ENCODE measurements around the gene MAGEB5. TPM values are rescaled to one million over a fixed set of nuclear protein-coding genes. Genes with fewer than 3 reads are reported as not detected.

Gene MAGEB5
- polyA plus RNA-seq, 1 of the 3 experiments (the other 2 are of a cell fraction) = not detected

- no peaks in the 10 kb centered on the region for H3K27me3 ChIP-seq (ENCODE audit: insufficient read depth)
- H3F3A ChIP-seq (replicated peaks; ENCODE audit: insufficient read depth) = no peaks in the 10 kb centered on the region
- POLR2A ChIA-PET = no interaction called here
- CTCF ChIA-PET = no interaction called here
- H3K9me3 ChIP-seq = no peaks in the 10 kb centered on the region
- H3K36me3 ChIP-seq (replicated peaks in 1 of 2; ENCODE audit: control insufficient read depth in 1 of 2, insufficient read depth in 2 of 2, low read length in 1 of 2) = no peaks in the 10 kb centered on the region
- no peak overlapping the region for H3K4me2 ChIP-seq
- H3K27ac ChIP-seq (ENCODE audit: low read depth in 2 of 2, low read length in 1 of 2) = no peak overlapping the region
- no peaks in the 10 kb centered on the region for H3K4me1 ChIP-seq (ENCODE audit: control insufficient read depth in 1 of 2, insufficient read depth in 2 of 2, low read depth in 1 of 2, low read length in 1 of 2)
- H3K4me3 ChIP-seq (ENCODE audit: low read depth in 2 of 2, low read length in 1 of 2) = no peak overlapping the region
- H4K20me1 ChIP-seq (ENCODE audit: insufficient read depth) = no peaks in the 10 kb centered on the region
- TF ChIP-seq GATA2 (CRISPR knock-in tag; IDR thresholded peaks at IDR 0.05) (no peak), EZH2phosphoT487 (IDR thresholded peaks at IDR 0.05; ENCODE audit: borderline replicate concordance, low read depth) (no peak), SIN3A (IDR thresholded peaks at IDR 0.05; ENCODE audit: borderline replicate concordance, low read depth, low read length) (no peak), RAD21 (IDR thresholded peaks at IDR 0.05; ENCODE audit: low read length) (no peak), CTCF (IDR thresholded peaks at IDR 0.05) (no peak), POLR2AphosphoS5 (IDR thresholded peaks at IDR 0.05; ENCODE audit: low read depth, low read length) (no peak), SMC3 (IDR thresholded peaks at IDR 0.05; ENCODE audit: low read depth, low read length) (no peak)
- H3K9me2 ChIP-seq = no peaks in the 10 kb centered on the region
- no peak overlapping the region for H3K9ac ChIP-seq
- no peaks in the 10 kb centered on the region for H3K79me2 ChIP-seq (ENCODE audit: insufficient read depth)
- 31% methylated on average over 9 of the region's 9 CpGs for WGBS (ENCODE audit: low lambda C conversion rate)
- no peak for DNase-seq
- no peak overlapping the region for H2AFZ ChIP-seq (ENCODE audit: low read depth)
Observed at GRCh38 chrX:26254436-26254835, 38.5 kb downstream of the MAGEB5 start.

GRCh38 chrX:26262121-26262523, 46.2 kb downstream of the MAGEB5 start:
- no peak for DNase-seq
- Histone ChIP-seq H4K20me1 (ENCODE audit: insufficient read depth) (no peaks in the 10 kb centered on the region), H2AFZ (ENCODE audit: low read depth) (no peak overlapping the region), H3K9me3 (no peaks in the 10 kb centered on the region), H3K4me2 (no peak overlapping the region), H3K36me3 (replicated peaks in 1 of 2; ENCODE audit: control insufficient read depth in 1 of 2, insufficient read depth in 2 of 2, low read length in 1 of 2) (no peaks in the 10 kb centered on the region), H3K9me2 (no peaks in the 10 kb centered on the region), H3K27ac (ENCODE audit: low read depth in 2 of 2, low read length in 1 of 2) (no peak overlapping the region), H3K4me1 (ENCODE audit: control insufficient read depth in 1 of 2, insufficient read depth in 2 of 2, low read depth in 1 of 2, low read length in 1 of 2) (no peaks in the 10 kb centered on the region), H3K9ac (no peak overlapping the region), H3K4me3 (ENCODE audit: low read depth in 2 of 2, low read length in 1 of 2) (no peak overlapping the region), H3K79me2 (ENCODE audit: insufficient read depth) (no peaks in the 10 kb centered on the region), H3K27me3 (ENCODE audit: insufficient read depth) (no peaks in the 10 kb centered on the region), H3F3A (replicated peaks; ENCODE audit: insufficient read depth) (no peaks in the 10 kb centered on the region)
- 3% methylated on average over 5 of the region's 5 CpGs for WGBS (ENCODE audit: low lambda C conversion rate)
- ChIA-PET POLR2A (no interaction called here), CTCF (no interaction called here)
- TF ChIP-seq TEAD4 (IDR thresholded peaks at IDR 0.05; ENCODE audit: borderline replicate concordance, insufficient read depth) (no peak), REST (IDR thresholded peaks at IDR 0.05; ENCODE audit: low read depth, low read length) (no peak), MEF2A (IDR thresholded peaks at IDR 0.05; ENCODE audit: borderline replicate concordance, low read depth) (no peak), GATA2 (CRISPR knock-in tag; IDR thresholded peaks at IDR 0.05) (no peak), NFIC (IDR thresholded peaks at IDR 0.05; ENCODE audit: borderline replicate concordance) (no peak), GABPA (IDR thresholded peaks at IDR 0.05; ENCODE audit: low read depth) (no peak), FOXM1 (IDR thresholded peaks at IDR 0.05; ENCODE audit: low read depth) (no peak)

Other genes with a start within 250 kb of the MAGEB5 start
- gene MAGEB18, start 77.8 kb upstream of the MAGEB5 start, polyA plus RNA-seq (2012; rRNA removed) = not detected in 2 replicates
- not detected in 2 replicates for gene MAGEB6B, start 55.6 kb upstream of the MAGEB5 start, polyA plus RNA-seq (2012; rRNA removed)
- gene MAGEB6, start 23.7 kb upstream of the MAGEB5 start, polyA plus RNA-seq (2012; rRNA removed) = 0.67 and 1.1 TPM in 2 replicates

Measured in SK-N-SH (cell line).